H9 (cell line): ENCODE data around the gene CDH4. TPM values are rescaled to one million over a fixed set of nuclear protein-coding genes. Genes with fewer than 3 reads are reported as not detected.

ENCODE experiments used
- DNase-seq: peaks from one replicate; pipeline ENCODE4 v3.0.0-alpha.2; 2017
- H2AFZ ChIP-seq: one replicate; pipeline ENCODE4 v1.6.1; 2013; ENCODE audit warnings: mild to moderate bottlenecking, low read length, control low read depth, moderate library complexity
- H2AK5ac ChIP-seq: 2 replicates; pipeline ENCODE4 v1.6.1; 2013; ENCODE audit warnings: low read length, control low read depth, mixed read lengths; ENCODE audit not compliant: insufficient read length
- H2BK120ac ChIP-seq: one replicate; pipeline ENCODE4 v1.6.1; 2013; ENCODE audit warnings: low read depth, mild to moderate bottlenecking, low read length, control low read depth, inconsistent platforms; ENCODE audit not compliant: poor library complexity, severe bottlenecking
- H2BK12ac ChIP-seq: 2 replicates; pipeline ENCODE4 v1.6.1; 2013; ENCODE audit warnings: low read length, control low read depth, mixed read lengths, low read depth; ENCODE audit not compliant: insufficient read length
- H2BK15ac ChIP-seq: 2 replicates; pipeline ENCODE4 v1.6.1; 2013; ENCODE audit warnings: low read depth, low read length, control low read depth
- H2BK20ac ChIP-seq: one replicate; pipeline ENCODE4 v1.6.1; 2013; ENCODE audit warnings: low read depth, mild to moderate bottlenecking, low read length, control low read depth, inconsistent platforms; ENCODE audit not compliant: poor library complexity, severe bottlenecking
- H2BK5ac ChIP-seq: 2 replicates; pipeline ENCODE4 v1.6.1; 2013; ENCODE audit warnings: low read length, control low read depth, mixed read lengths; ENCODE audit not compliant: insufficient read length
- H3K14ac ChIP-seq: 2 replicates; pipeline ENCODE4 v1.6.1; 2013; ENCODE audit warnings: low read length, control low read depth; ENCODE audit not compliant: insufficient read depth
- H3K18ac ChIP-seq: 2 replicates; pipeline ENCODE4 v1.6.1; 2013; ENCODE audit warnings: low read depth, mild to moderate bottlenecking, mixed read lengths, low read length, control low read depth; ENCODE audit not compliant: insufficient read length
- H3K23ac ChIP-seq: 2 replicates; pipeline ENCODE4 v1.6.1; 2013; ENCODE audit warnings: low read length, control low read depth, mixed read lengths, low read depth; ENCODE audit not compliant: insufficient read length
- H3K23me2 ChIP-seq: 2 replicates; pipeline ENCODE4 v1.6.1; 2013; ENCODE audit warnings: low read depth, mild to moderate bottlenecking, mixed read lengths, low read length, control low read depth; ENCODE audit not compliant: insufficient read length, poor library complexity, severe bottlenecking
- H3K27ac ChIP-seq: 2 replicates; pipeline ENCODE4 v1.5.1; 2013; ENCODE audit warnings: low read length, control low read depth, mixed read lengths, low read depth; ENCODE audit not compliant: insufficient read length
- H3K27me3 ChIP-seq: 2 replicates; pipeline ENCODE4 v1.6.1; 2013; ENCODE audit warnings: low read length, control low read depth, inconsistent platforms; ENCODE audit not compliant: insufficient read depth
- H3K4ac ChIP-seq: 2 replicates; pipeline ENCODE4 v1.6.1; 2013; ENCODE audit warnings: low read depth, mild to moderate bottlenecking, control low read depth, inconsistent platforms, low read length, moderate library complexity
- H3K4me1 ChIP-seq: 2 replicates; pipeline ENCODE4 v1.6.1; 2013; ENCODE audit warnings: low read length, control low read depth, inconsistent platforms; ENCODE audit not compliant: insufficient read depth
- H3K4me2 ChIP-seq: 2 replicates; pipeline ENCODE4 v1.6.1; 2013; ENCODE audit warnings: low read length, control low read depth, mixed read lengths; ENCODE audit not compliant: insufficient read length, insufficient read depth
- H3K56ac ChIP-seq: 2 replicates; pipeline ENCODE4 v1.6.1; 2013; ENCODE audit warnings: low read depth, mild to moderate bottlenecking, mixed read lengths, low read length, control low read depth; ENCODE audit not compliant: insufficient read length
- H3K79me1 ChIP-seq: 2 replicates; pipeline ENCODE4 v1.6.1; 2013; ENCODE audit warnings: low read depth, mild to moderate bottlenecking, moderate library complexity, low read length, control low read depth, inconsistent platforms; ENCODE audit not compliant: insufficient read depth, poor library complexity, severe bottlenecking
- H3K79me2 ChIP-seq: 2 replicates; pipeline ENCODE4 v1.6.1; 2013; ENCODE audit warnings: low read length, control low read depth, inconsistent platforms; ENCODE audit not compliant: insufficient read depth
- H3K9ac ChIP-seq: 2 replicates; pipeline ENCODE4 v1.6.1; 2013; ENCODE audit warnings: low read length, control low read depth, mixed read lengths; ENCODE audit not compliant: insufficient read length; ENCODE audit errors: extremely low read depth
- H3K9me3 ChIP-seq: one replicate; pipeline ENCODE4 v1.6.1; 2013; ENCODE audit warnings: low read depth, low read length, inconsistent platforms; ENCODE audit not compliant: control insufficient read depth
- H3T11ph ChIP-seq: one replicate; pipeline ENCODE4 v1.6.1; 2013; ENCODE audit warnings: mild to moderate bottlenecking, low read length, control low read depth, inconsistent platforms
- H4K20me1 ChIP-seq: one replicate; pipeline ENCODE4 v1.6.1; 2013; ENCODE audit not compliant: control insufficient read depth, insufficient read length, insufficient read depth
- H4K5ac ChIP-seq: 2 replicates; pipeline ENCODE4 v1.6.1; 2013; ENCODE audit warnings: low read depth, mild to moderate bottlenecking, mixed read lengths, low read length, control low read depth; ENCODE audit not compliant: insufficient read length
- H4K8ac ChIP-seq: replicated peaks from 2 replicates; pipeline ENCODE4 v1.6.1; 2013; ENCODE audit warnings: low read length, control low read depth, mixed read lengths, low read depth; ENCODE audit not compliant: insufficient read length
- H4K91ac ChIP-seq: 2 replicates; pipeline ENCODE4 v1.6.1; 2013; ENCODE audit warnings: low read depth, mild to moderate bottlenecking, moderate library complexity, mixed read lengths, low read length, control low read depth; ENCODE audit not compliant: insufficient read length
- H3K27ac Mint-ChIP-seq, 3 experiments: 2 replicates in 2 of 3; 3 replicates in 1 of 3; pipeline ENCODE4 v1.8.0; 2020 to 2021; ENCODE audit warnings: mixed read lengths in 3 of 3, mild to moderate bottlenecking in 1 of 3, moderate library complexity in 1 of 3
- H3K27me3 Mint-ChIP-seq: 2 replicates; pipeline ENCODE4 v1.8.0; 2021; ENCODE audit warnings: low read depth, mild to moderate bottlenecking, moderate library complexity, mixed read lengths
- H3K36me3 Mint-ChIP-seq, 3 experiments: 2 replicates in 2 of 3; 3 replicates in 1 of 3; pipeline ENCODE4 v1.8.0; 2020 to 2021; ENCODE audit warnings: low read depth in 3 of 3, mixed read lengths in 3 of 3; ENCODE audit not compliant: insufficient read depth in 1 of 3
- H3K4me1 Mint-ChIP-seq, 2 experiments: 2 replicates each; pipeline ENCODE4 v1.8.0; 2020; ENCODE audit warnings: mixed read lengths in 2 of 2
- H3K4me3 Mint-ChIP-seq, 2 experiments: 2 replicates in 1 of 2; 3 replicates in 1 of 2; pipeline ENCODE4 v1.8.0; 2020 to 2021; ENCODE audit warnings: mild to moderate bottlenecking in 2 of 2, mixed read lengths in 2 of 2, moderate library complexity in 1 of 2
- H3K9me3 Mint-ChIP-seq, 2 experiments: 2 replicates in 1 of 2; 3 replicates in 1 of 2; pipeline ENCODE4 v1.8.0; 2020; ENCODE audit warnings: mild to moderate bottlenecking in 2 of 2, mixed read lengths in 2 of 2, moderate library complexity in 1 of 2
- CTCF ChIP-seq: fragments of 200-600 bp; sonication (generic); conservative IDR thresholded peaks from 3 replicates; pipeline ENCODE4 v1.8.0; 2021; ENCODE audit warnings: antibody characterized with exemption, mild to moderate bottlenecking
- WGBS: extraction: QIAGEN DNeasy Blood & Tissue Kit; methylation state at CpG from one replicate; pipeline ENCODE4 v1.1.7; 2013; ENCODE audit warnings: missing lambda C conversion rate, low lambda C conversion rate, mixed read lengths; ENCODE audit not compliant: insufficient read length; ENCODE audit errors: extremely low coverage; 5-methylcytosine and 5-hydroxymethylcytosine counted together
- total RNA-seq: library from RNA; stranded (reverse); gene quantifications from 2 replicates; pipeline ENCODE4 v1.2.1, GENCODE V29; 2021

CDH4 gene
- total RNA-seq, 1 experiment from 2014 or later, result 3.0 TPM

DNA sequence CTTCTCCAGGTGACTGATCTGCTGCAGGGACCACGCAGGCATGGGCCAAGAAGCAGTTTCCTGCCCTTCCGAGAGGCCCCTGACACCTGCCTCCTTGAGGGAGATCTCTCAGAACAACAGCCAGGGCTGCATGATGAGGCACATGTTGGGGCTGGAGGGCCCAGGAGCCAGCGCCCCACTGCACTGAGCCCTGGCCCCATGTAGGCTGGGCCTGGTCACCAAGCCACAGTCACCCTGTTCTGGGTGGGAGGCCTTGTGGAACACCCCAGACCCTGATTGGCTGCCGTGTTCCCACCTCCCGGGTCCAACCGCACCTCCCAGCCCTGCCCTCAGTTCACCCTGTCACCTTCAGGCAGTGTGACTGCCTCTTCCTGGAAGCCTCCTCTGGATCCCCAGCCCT, 639.4 kb downstream of the CDH4 start:
- H2BK5ac ChIP-seq, result no peak overlapping the region
- no peak overlapping the region for H3K27ac Mint-ChIP-seq
- no peak overlapping the region for H3K56ac ChIP-seq
- no peak overlapping the region for H3K27ac ChIP-seq
- H4K20me1 ChIP-seq, result peaks cover 3% of the 10 kb centered on the region
- no peaks in the 10 kb centered on the region; a peak in 1 of 7 replicates for H3K36me3 Mint-ChIP-seq
- H2AFZ ChIP-seq, result no peak overlapping the region
- no CpG with 5 or more reads among the region's 6 CpGs for WGBS
- H3K27me3 Mint-ChIP-seq, result peaks cover 50% of the 10 kb centered on the region
- H2BK15ac ChIP-seq, result no peak overlapping the region
- no peak for DNase-seq
- H3K27me3 ChIP-seq, result peaks cover 4% of the 10 kb centered on the region; the same call in 1 of the 2 replicates
- no peaks in the 10 kb centered on the region for H3K23me2 ChIP-seq
- no peak overlapping the region for H2BK12ac ChIP-seq
- H3K4me2 ChIP-seq, result no peak overlapping the region
- no peak overlapping the region for H2BK20ac ChIP-seq
- no peak overlapping the region for H4K91ac ChIP-seq
- H3K23ac ChIP-seq, result no peak overlapping the region
- TF ChIP-seq CTCF, result no peak
- no peak overlapping the region for H3K4ac ChIP-seq
- H3K14ac ChIP-seq, result no peak overlapping the region
- no peak overlapping the region for H3K4me3 Mint-ChIP-seq
- H3K79me2 ChIP-seq, result no peaks in the 10 kb centered on the region
- no peak overlapping the region for H3T11ph ChIP-seq
- no peak overlapping the region for H4K8ac ChIP-seq
- no peaks in the 10 kb centered on the region for H3K79me1 ChIP-seq
- H3K4me1 ChIP-seq, result no peaks in the 10 kb centered on the region
- no peak overlapping the region for H3K9ac ChIP-seq
- H3K18ac ChIP-seq, result no peak overlapping the region
- no peak overlapping the region for H4K5ac ChIP-seq
- no peak overlapping the region for H2AK5ac ChIP-seq
- H3K9me3 ChIP-seq, result no peaks in the 10 kb centered on the region
- no peaks in the 10 kb centered on the region for H3K4me1 Mint-ChIP-seq
- H2BK120ac ChIP-seq, result no peak overlapping the region
- peaks cover 17 to 23% of the 10 kb centered on the region in 2 experiments for H3K9me3 Mint-ChIP-seq
